Motor neuron (in vitro differentiated cells): ENCODE measurements around the gene CFHR5. TPM values are rescaled to one million over a fixed set of nuclear protein-coding genes. Genes with fewer than 3 reads are reported as not detected.
"Not testable (repeated sequence)": the region's sequence is repeated elsewhere in the genome, so short reads cannot be mapped to it uniquely, and the experiment has no call there.

Source experiments
- ATAC-seq, 8 experiments: fragments of 200-7000 bp; cut with Tn5 transposase; replicated peaks in 6 of 8; 2 replicates each; pipeline ENCODE4 v1.8.0; 2021; ENCODE audit warnings: mild to moderate bottlenecking in 8 of 8, moderate library complexity in 8 of 8
- H3K27ac ChIP-seq, 2 donors: fragments of 250-450 bp; sonication (Bioruptor Pico); 2 replicates each; pipeline ENCODE4 v1.9.0; 2021; ENCODE audit warnings: antibody characterized with exemption in 2 of 2, mild to moderate bottlenecking in 2 of 2, moderate library complexity in 1 of 2
- H3K4me1 ChIP-seq, 2 donors: fragments of 250-450 bp; sonication (Bioruptor Pico); replicated peaks in 1 of 2; 2 replicates each; pipeline ENCODE4 v1.6.1; 2021; ENCODE audit warnings: antibody characterized with exemption in 2 of 2, mild to moderate bottlenecking in 2 of 2, moderate library complexity in 1 of 2
- H3K4me3 ChIP-seq, 5 donors: fragments of 250-450 bp; sonication (Bioruptor Pico); 2 replicates each; pipeline ENCODE4 v1.9.0; 2021; ENCODE audit warnings: antibody characterized with exemption in 5 of 5, mild to moderate bottlenecking in 5 of 5, moderate library complexity in 4 of 5
- WGBS, 10 experiments: fragments of 450-650 bp; shearing (Covaris generic); methylation state at CpG; one replicate each; pipeline ENCODE4 v1.0.0; 2022; 5-methylcytosine and 5-hydroxymethylcytosine counted together
- in situ Hi-C, 9 experiments: fragments of 400-800 bp; cut with MboI; loops; one replicate each; pipeline ENCODE4 v1.15.0; 2021; ENCODE audit warnings: low sequenced_read_pairs in 9 of 9, low pct_unique_long_range_greater_than_20kb in 2 of 9; ENCODE audit not compliant: unreplicated experiment in 9 of 9
- total RNA-seq, 8 experiments: library from RNA; unstranded; fragments of 300-600 nt; gene quantifications; 2 replicates each; pipeline versions ENCODE4 v1.2.3 to v1.2.4, GENCODE V29; 2022

CFHR5 gene
- total RNA-seq, 8 experiments from 2014 or later: 0.09 TPM; not detected in 7

DNA sequence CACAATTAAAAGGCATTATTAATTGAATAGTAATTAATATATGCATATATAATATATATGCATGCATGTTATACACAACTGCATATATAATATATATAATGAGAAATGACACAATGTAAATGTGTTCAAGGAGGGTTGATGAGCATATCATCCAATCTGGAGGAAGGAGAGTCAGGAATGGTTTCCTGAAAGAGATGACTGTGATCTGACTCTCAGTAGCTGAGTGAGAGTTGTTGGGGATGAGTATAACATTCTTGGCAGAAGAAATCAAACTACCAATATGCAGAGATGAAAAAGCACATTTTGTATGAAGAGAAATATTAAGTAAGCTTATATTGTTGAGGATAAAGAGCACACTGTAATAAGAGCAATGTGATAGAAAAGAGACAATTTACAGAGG lies 52.4 kb downstream of the CFHR5 start:
- Histone ChIP-seq H3K4me1 (no peaks in the 10 kb centered on the region), H3K4me3 (no peak overlapping the region), H3K27ac (no peak overlapping the region)
- in situ Hi-C loops: no loop called here
- no peak for ATAC-seq

DNA sequence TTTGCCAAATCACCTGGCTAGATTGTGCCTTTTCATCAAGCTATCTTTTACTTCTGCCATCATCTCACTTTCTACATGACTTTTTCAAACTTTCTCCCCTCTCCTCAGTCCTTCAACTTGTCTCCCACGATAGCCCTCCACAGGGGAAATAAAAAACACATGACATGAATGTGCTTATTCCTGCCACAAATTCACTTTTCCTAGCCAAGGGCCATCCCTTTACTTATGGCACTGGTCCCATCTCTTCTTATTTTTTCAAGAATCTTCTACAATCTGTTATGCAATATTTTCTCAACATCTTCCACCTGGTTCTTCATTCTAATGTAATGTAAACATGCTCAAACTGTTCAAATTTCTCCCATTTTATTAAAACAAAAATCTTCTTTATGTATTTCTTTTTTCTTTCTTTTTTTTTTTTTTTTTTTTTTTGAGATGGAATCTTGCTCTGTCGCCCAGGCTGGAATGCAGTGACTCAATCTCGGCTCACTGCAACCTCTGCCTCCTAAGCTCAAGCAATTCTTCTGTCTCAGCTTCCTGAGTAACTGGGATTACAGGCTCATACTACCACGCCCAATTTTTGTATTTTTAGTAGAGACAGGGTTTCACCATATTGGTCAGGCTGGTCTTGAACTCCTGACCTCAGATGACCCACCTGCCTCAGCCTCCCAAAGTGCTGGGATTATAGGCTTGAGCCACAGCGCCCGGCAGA lies 57.4 kb downstream of the CFHR5 start:
- 0 to 91% (median 76%) methylated on average over 3 to 6 of the region's 6 CpGs for WGBS, 10 experiments

DNA sequence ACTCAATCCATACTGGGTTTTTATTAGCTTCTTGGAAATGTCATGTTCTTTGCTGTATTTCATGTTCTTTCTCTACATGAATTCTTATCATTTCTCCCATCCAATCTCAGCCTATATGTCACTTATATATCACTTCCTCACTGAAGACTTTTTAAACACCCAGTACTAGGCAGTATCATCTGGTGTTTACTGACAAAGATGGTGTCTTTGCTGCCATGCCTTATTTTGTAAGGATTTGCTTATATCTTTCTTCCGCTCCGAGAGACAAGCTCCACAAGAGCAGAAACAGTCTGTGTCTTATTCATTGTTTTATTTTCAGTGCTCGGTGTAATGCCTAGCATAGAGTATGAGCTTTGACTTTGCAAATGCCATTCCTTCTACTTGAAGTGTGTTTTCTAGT lies 59.5 kb downstream of the CFHR5 start:
- in situ Hi-C loops: no loop called here
- H3K4me1 ChIP-seq: no peaks in the 10 kb centered on the region
- no peak overlapping the region for H3K4me3 ChIP-seq
- 78 to 100% (median 93%) methylated on average over 2 to 3 of the region's 3 CpGs for WGBS, 10 experiments
- ATAC-seq: no peak
- H3K27ac ChIP-seq: no peak overlapping the region

More for the DNA sequence above, 57.4 kb downstream of the CFHR5 start:
- in situ Hi-C loops, H3K4me1 ChIP-seq, H3K27ac ChIP-seq, H3K4me3 ChIP-seq: not testable (repeated sequence)
- ATAC-seq: peak in 2 of 8 experiments; percentile 44 to 71

DNA sequence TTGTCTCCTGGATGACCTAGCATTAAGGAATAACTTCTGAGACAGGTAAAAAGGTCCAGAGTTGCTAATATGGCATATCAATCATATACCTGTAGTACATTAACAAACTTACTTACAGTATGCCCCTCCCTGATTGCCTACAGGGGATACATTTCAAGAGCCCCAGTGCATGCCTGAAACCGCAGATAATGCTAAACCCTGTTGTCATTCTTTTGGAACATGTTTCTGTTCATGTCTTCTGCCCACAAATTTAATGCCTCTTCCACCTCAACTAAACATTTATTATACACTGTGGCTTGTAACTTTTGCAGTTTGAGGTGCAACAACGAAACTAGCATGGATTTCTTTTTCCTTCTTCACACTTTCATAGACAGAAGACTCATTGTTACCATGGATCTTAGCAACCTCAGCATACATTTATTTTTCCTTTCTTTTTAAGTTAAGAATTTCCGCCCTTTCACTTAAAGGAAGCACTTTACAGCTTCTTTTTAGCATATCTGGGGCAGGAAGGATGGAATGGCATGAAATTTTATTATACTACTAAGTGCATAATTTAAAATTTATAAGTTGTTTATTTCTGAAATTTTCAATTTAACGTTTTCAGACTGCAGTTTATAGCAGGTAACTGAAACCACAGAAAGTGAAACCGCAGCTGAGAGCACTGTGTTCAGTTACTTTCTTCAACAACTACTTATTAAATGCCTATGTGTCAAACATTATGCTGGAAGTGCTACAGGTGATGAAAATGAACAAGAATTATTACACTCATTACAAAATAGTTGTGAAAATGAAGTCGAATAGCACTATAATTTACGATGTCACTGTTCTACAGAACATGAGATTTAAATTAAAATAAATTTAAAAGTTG lies 64.4 kb downstream of the CFHR5 start:
- H3K4me1 ChIP-seq: no peaks in the 10 kb centered on the region
- H3K4me3 ChIP-seq: no peak overlapping the region
- no peak for ATAC-seq
- 23 to 91% (median 85%) methylated on average over 5 to 7 of the region's 7 CpGs for WGBS, 10 experiments
- H3K27ac ChIP-seq: no peak overlapping the region
- in situ Hi-C loops: no loop called here

DNA sequence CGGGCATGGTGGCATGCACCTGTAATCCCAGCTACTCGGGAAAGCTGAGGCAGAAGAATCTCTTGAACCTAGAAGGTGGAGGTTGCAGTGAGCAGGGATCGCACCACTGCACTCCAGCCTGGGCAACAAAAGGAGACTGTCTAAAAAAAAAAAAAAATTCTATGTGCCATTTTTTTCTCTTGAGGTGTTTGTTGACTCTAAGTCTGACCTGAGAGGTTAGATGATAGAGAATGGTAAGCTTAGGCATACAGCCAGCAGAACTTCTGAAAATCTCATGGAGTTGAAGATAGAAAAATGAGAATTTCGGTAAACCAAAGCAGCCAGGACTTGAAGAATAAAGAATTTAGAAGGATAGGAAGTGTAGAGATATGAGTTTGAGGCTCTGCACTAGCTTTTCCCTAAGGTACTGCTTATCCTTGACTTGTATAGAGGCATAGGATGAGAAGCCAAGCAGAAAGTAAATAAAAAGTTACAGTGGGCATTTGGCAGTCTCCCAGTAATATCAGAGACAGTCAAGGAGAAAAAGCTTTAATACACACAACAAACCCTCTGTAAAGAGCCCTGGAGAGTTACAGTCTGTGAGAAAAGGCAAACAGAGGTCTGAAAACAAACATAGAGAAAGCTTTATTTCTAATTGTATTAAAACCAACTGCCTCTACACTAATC lies 65.5 kb downstream of the CFHR5 start:
- in situ Hi-C loops: no loop called here
- 14 to 100% (median 62%) methylated on average over 1 to 4 of the region's 4 CpGs for WGBS, 10 experiments
- Histone ChIP-seq H3K27ac (no peak overlapping the region), H3K4me1 (no peaks in the 10 kb centered on the region), H3K4me3 (no peak overlapping the region)
- ATAC-seq: peak in 2 of 8 experiments; percentile 16 to 73

DNA sequence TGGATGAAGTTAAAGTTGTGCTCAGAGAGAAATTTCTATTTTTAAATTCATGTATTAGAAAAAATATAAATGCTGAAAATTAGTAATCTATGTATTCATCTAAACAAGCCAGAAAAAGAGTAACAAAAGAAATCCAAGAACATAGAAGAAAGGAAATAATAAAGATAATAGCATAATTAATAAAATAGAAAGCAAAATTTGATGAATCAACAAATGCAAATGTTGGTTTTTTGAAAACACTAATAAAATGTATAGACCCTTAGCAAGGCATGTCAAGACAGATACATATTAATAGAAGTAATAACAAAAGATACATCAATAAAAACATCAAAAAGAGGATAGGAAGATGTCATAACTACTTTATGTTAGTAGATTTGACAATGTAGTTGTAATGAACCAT lies 71.7 kb downstream of the CFHR5 start:
- no peaks in the 10 kb centered on the region for H3K4me1 ChIP-seq
- in situ Hi-C loops: no loop called here
- H3K27ac ChIP-seq: no peak overlapping the region
- ATAC-seq: no peak
- no peak overlapping the region for H3K4me3 ChIP-seq

Other genes starting within 250 kb of the CFHR5 start
- gene CFHR3, start 202.7 kb upstream of the CFHR5 start, total RNA-seq: 1 to 10 TPM in 1 of 8 experiments, under 1 TPM in 5, not detected in 2; 0.14 to 1.7 (median 0.36) TPM
- gene CFHR1, start 157.8 kb upstream of the CFHR5 start, total RNA-seq: under 1 TPM in 4 of 8 experiments, not detected in 4; 0.16 to 0.92 (median 0.33) TPM
- gene CFHR4, start 89.5 kb upstream of the CFHR5 start, total RNA-seq: under 1 TPM in 4 of 8 experiments, not detected in 4; 0.11 to 0.76 (median 0.45) TPM
- gene CFHR2, start 33.8 kb upstream of the CFHR5 start, total RNA-seq: 1 to 10 TPM in 1 of 8 experiments, not detected in 7; 1.7 TPM
- not detected for gene F13B, start 89.7 kb downstream of the CFHR5 start, total RNA-seq
- 10 to 100 TPM in 3 of 8 experiments, 1 to 10 TPM in 4, under 1 TPM in 1; 0.15 to 55.5 (median 3.1) TPM for gene ASPM, start 169.1 kb downstream of the CFHR5 start, total RNA-seq
- 10 to 100 TPM in 7 of 8 experiments, 1 to 10 TPM in 1; 9.6 to 45.4 (median 23.8) TPM for gene ZBTB41, start 223.7 kb downstream of the CFHR5 start, total RNA-seq